Endothelial cell of umbilical vein (primary cell): Measurements from ENCODE around the gene RAB3IL1.

ENCODE experiments used
- EZH2 ChIP-seq: IDR thresholded peaks from 2 replicates; pipeline ENCODE4 v1.6.1; 2012; ENCODE audit warnings: borderline replicate concordance, low read depth, mild to moderate bottlenecking, moderate library complexity, low read length, inconsistent platforms; ENCODE audit not compliant: severe bottlenecking
- FOS ChIP-seq: IDR thresholded peaks from 2 replicates; pipeline ENCODE4 v1.6.1; 2011; ENCODE audit warnings: mild to moderate bottlenecking, low read length, moderate library complexity, borderline replicate concordance; ENCODE audit not compliant: insufficient read depth
- GATA2 ChIP-seq: IDR thresholded peaks from 2 replicates; pipeline ENCODE4 v1.7.0; 2011; ENCODE audit warnings: low read depth, mild to moderate bottlenecking, moderate library complexity, mixed read lengths, low read length; ENCODE audit not compliant: insufficient read length, insufficient read depth
- MYC ChIP-seq: IDR thresholded peaks from one replicate; pipeline ENCODE4 v1.6.1; 2011; ENCODE audit warnings: mild to moderate bottlenecking, low read depth, low read length
- POLR2A ChIP-seq: IDR thresholded peaks from 2 replicates; pipeline ENCODE4 v1.6.1; 2012; ENCODE audit warnings: low read depth, mild to moderate bottlenecking, control low read depth, low read length
- POLR2AphosphoS5 ChIP-seq: IDR thresholded peaks from 2 replicates; pipeline ENCODE4 v1.6.1; 2012; ENCODE audit warnings: low read depth, mild to moderate bottlenecking, control low read depth, low read length, moderate library complexity; ENCODE audit not compliant: insufficient read depth
- TF ChIP-seq, protein P1 (sequence below), 2 donors: IDR thresholded peaks; 1 replicate in 1 of 2; 2 replicates in 1 of 2; pipeline ENCODE4 v1.5.1; 2011; ENCODE audit warnings: low read length in 2 of 2, mild to moderate bottlenecking in 2 of 2, moderate library complexity in 2 of 2, control low read depth in 1 of 2, inconsistent platforms in 1 of 2, low read depth in 1 of 2; ENCODE audit not compliant: insufficient read depth in 1 of 2; ENCODE audit errors: extremely low read depth in 1 of 2
- TF ChIP-seq, protein P2 (sequence below): IDR thresholded peaks from 2 replicates; pipeline ENCODE4 v1.6.1; 2011; ENCODE audit not compliant: insufficient read depth, insufficient read length

DNA sequence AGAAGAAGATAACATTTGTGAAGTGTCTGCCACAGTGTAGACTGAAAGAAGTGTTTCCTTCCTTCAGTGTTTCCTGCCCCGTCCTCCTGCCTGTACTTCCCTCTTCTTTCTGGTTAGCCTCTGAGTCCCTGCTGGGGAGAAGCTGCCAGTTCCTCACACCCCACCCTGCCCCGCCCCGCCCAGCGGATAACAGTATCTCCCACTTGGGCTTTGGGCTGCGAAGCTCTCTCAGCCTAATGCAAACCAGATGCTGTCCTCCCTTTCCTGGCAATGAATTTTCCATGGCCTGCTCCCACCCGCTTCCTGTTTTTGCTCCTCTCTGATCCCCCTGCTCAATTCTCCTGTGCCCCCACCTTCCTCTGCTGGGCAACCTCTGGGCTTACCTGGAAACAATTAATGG, 5.2 kb upstream of the RAB3IL1 start:
- TF ChIP-seq, protein P1, sequence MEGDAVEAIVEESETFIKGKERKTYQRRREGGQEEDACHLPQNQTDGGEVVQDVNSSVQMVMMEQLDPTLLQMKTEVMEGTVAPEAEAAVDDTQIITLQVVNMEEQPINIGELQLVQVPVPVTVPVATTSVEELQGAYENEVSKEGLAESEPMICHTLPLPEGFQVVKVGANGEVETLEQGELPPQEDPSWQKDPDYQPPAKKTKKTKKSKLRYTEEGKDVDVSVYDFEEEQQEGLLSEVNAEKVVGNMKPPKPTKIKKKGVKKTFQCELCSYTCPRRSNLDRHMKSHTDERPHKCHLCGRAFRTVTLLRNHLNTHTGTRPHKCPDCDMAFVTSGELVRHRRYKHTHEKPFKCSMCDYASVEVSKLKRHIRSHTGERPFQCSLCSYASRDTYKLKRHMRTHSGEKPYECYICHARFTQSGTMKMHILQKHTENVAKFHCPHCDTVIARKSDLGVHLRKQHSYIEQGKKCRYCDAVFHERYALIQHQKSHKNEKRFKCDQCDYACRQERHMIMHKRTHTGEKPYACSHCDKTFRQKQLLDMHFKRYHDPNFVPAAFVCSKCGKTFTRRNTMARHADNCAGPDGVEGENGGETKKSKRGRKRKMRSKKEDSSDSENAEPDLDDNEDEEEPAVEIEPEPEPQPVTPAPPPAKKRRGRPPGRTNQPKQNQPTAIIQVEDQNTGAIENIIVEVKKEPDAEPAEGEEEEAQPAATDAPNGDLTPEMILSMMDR (IDR thresholded peaks at IDR 0.05; ENCODE audit: extremely low read depth in 1 of 2, insufficient read depth in 1 of 2, low read depth in 1 of 2, low read length in 2 of 2), result no peak
- TF ChIP-seq POLR2AphosphoS5 (no peak), POLR2A (no peak), EZH2 (no peak), FOS (no peak), MYC (no peak), GATA2 (no peak)
- TF ChIP-seq, protein P2, sequence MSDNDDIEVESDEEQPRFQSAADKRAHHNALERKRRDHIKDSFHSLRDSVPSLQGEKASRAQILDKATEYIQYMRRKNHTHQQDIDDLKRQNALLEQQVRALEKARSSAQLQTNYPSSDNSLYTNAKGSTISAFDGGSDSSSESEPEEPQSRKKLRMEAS, result no peak
